Neural progenitor cell (in vitro differentiated cells): Measurements from ENCODE around the gene TMEM121B.

Source experiments
- EZH2 ChIP-seq: fragments of 200-600 bp; sonication (generic); IDR thresholded peaks from 2 replicates; pipeline ENCODE4 v1.6.1; 2017; ENCODE audit warnings: antibody characterized with exemption, mild to moderate bottlenecking, moderate library complexity
- EZH2phosphoT487 ChIP-seq: fragments of 200-600 bp; sonication (generic); IDR thresholded peaks from 2 replicates; pipeline ENCODE4 v1.6.1; 2017; ENCODE audit warnings: antibody characterized with exemption

DNA sequence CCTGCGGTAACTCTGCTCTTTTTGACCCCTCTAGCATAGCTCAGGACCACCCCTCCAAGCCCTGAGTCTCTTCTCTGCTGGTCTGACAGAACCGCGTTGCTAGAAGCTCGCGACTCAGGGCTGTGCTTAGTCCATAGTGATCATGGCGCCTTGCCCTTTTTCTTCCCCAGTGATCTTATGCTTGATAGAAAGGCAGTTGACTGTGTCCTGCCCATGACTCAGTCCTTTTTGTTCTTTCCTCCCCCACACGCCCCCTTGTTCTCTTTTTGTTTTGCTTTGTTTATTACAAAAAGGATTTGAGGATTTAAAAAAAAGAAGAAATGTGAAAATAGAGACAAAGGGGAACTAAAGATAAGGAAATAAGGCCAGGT is 18.9 kb downstream of the TMEM121B start:
- no peak for TF ChIP-seq EZH2
- no peak for TF ChIP-seq EZH2phosphoT487
